Keratinocyte (primary cell): ENCODE measurements around the gene SLC16A13.

Experiments used
- EZH2 ChIP-seq: IDR thresholded peaks from one replicate; pipeline ENCODE4 v1.6.1; 2012; ENCODE audit warnings: inconsistent platforms, mild to moderate bottlenecking, low read length, moderate library complexity
- TF ChIP-seq, protein P1 (sequence below), 3 experiments: IDR thresholded peaks in 1 of 3; conservative IDR thresholded peaks in 1 of 3; optimal IDR thresholded peaks in 1 of 3; 2 replicates in 2 of 3; 3 replicates in 1 of 3; pipeline versions ENCODE3 to v1.5.1; 2011; ENCODE audit warnings: low read length in 3 of 3, mild to moderate bottlenecking in 3 of 3, moderate library complexity in 2 of 3, control low read depth in 1 of 3, inconsistent platforms in 1 of 3; ENCODE audit not compliant: insufficient read depth in 2 of 3; ENCODE audit errors: extremely low read depth in 1 of 3

- TF ChIP-seq, protein P1, sequence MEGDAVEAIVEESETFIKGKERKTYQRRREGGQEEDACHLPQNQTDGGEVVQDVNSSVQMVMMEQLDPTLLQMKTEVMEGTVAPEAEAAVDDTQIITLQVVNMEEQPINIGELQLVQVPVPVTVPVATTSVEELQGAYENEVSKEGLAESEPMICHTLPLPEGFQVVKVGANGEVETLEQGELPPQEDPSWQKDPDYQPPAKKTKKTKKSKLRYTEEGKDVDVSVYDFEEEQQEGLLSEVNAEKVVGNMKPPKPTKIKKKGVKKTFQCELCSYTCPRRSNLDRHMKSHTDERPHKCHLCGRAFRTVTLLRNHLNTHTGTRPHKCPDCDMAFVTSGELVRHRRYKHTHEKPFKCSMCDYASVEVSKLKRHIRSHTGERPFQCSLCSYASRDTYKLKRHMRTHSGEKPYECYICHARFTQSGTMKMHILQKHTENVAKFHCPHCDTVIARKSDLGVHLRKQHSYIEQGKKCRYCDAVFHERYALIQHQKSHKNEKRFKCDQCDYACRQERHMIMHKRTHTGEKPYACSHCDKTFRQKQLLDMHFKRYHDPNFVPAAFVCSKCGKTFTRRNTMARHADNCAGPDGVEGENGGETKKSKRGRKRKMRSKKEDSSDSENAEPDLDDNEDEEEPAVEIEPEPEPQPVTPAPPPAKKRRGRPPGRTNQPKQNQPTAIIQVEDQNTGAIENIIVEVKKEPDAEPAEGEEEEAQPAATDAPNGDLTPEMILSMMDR (optimal IDR thresholded peaks at IDR 0.05 in 1 of 3, IDR thresholded peaks at IDR 0.05 in 1 of 3, conservative IDR thresholded peaks at IDR 0.05 in 1 of 3; ENCODE audit: extremely low read depth in 1 of 3, insufficient read depth in 2 of 3, low read length in 3 of 3): no peak
- TF ChIP-seq EZH2: no peak
Observed at GRCh38 chr17:6996256-6997011, 39.4 kb upstream of the SLC16A13 start.
